IPS-18a (cell line): Measurements from ENCODE around the gene KMT2C.
"Not testable (repeated sequence)": the region's sequence is repeated elsewhere in the genome, so short reads cannot be mapped to it uniquely, and the experiment has no call there.

ENCODE experiments used
- H3K27ac ChIP-seq: one replicate; pipeline ENCODE4 v1.5.1; 2013; ENCODE audit warnings: low read length
- H3K27me3 ChIP-seq: one replicate; pipeline ENCODE4 v1.6.1; 2013; ENCODE audit warnings: mild to moderate bottlenecking, low read length; ENCODE audit not compliant: control insufficient read depth, insufficient read depth
- H3K36me3 ChIP-seq: one replicate; pipeline ENCODE4 v1.6.1; 2013; ENCODE audit warnings: low read depth, low read length; ENCODE audit not compliant: control insufficient read depth
- H3K4me1 ChIP-seq: one replicate; pipeline ENCODE4 v1.6.1; 2013; ENCODE audit warnings: low read depth, low read length; ENCODE audit not compliant: control insufficient read depth
- H3K4me3 ChIP-seq: one replicate; pipeline ENCODE4 v1.5.1; 2013; ENCODE audit warnings: low read length
- H3K9ac ChIP-seq: one replicate; pipeline ENCODE4 v1.6.1; 2013; ENCODE audit warnings: mild to moderate bottlenecking, low read length, moderate library complexity
- H3K9me3 ChIP-seq: one replicate; pipeline ENCODE4 v1.6.1; 2013; ENCODE audit warnings: low read depth, low read length; ENCODE audit not compliant: control insufficient read depth

Gene KMT2C

DNA sequence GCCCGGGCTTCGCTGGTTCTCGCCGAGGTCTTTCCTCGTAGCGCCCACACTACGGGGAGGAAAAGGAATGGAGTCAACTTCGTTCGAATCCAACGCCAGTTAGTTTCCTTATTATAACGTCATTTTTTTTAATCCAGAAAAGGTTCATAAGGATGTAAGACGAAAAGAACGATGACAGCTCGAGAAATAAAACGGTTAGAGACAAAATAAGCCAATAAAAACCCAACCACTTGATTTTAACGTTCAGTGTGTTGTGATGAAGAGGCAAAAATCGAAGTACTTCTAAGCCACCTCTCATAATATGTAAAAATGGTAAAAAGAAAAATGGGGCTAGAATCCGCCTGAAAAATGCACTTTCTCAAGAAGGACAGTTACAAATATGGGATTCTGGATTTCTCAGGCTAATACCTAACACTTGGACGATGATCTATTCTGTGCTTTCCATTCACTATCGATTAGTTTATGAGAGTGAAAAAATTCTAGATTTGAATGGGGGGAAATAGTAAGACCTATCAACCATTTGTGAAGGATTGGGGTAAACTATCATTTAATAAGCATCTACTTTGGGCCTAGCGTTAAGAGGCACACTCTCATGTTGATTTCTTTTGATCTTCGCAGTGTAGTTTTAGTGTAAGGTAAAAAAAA is 1.2 kb upstream of the KMT2C start:
- not testable (repeated sequence) for H3K9me3 ChIP-seq, H3K27ac ChIP-seq, H3K36me3 ChIP-seq, H3K4me1 ChIP-seq
- Histone ChIP-seq H3K9ac (peak overlapping the region; percentile 58), H3K27me3 (peaks cover 23% of the 10 kb centered on the region), H3K4me3 (peak overlapping the region; percentile 75)

GRCh38 chr7:152436111-152436930 is 518 bp upstream of the KMT2C start:
- Histone ChIP-seq H3K9me3 (no peaks in the 10 kb centered on the region), H3K27me3 (peaks cover 23% of the 10 kb centered on the region), H3K4me1 (peaks cover 12% of the 10 kb centered on the region), H3K36me3 (no peaks in the 10 kb centered on the region), H3K27ac (no peak overlapping the region), H3K9ac (peak overlapping the region; percentile 58), H3K4me3 (peak overlapping the region; percentile 75)

GRCh38 chr7:152434511-152435383 is 1.1 kb downstream of the KMT2C start:
- H3K27ac ChIP-seq, H3K9me3 ChIP-seq, H3K36me3 ChIP-seq: not testable (repeated sequence)
- Histone ChIP-seq H3K27me3 (peaks cover 23% of the 10 kb centered on the region), H3K4me1 (peaks cover 12% of the 10 kb centered on the region), H3K9ac (peak overlapping the region; percentile 33), H3K4me3 (peak overlapping the region; percentile 81)

- peaks cover 23% of the 10 kb centered on the region for H3K27me3 ChIP-seq
- peak overlapping the region; percentile 81 for H3K4me3 ChIP-seq
- H3K27ac ChIP-seq, H3K9me3 ChIP-seq, H3K36me3 ChIP-seq: not testable (repeated sequence)
- peaks cover 15% of the 10 kb centered on the region for H3K4me1 ChIP-seq
- peak overlapping the region; percentile 33 for H3K9ac ChIP-seq
Observed at GRCh38 chr7:152433721-152434490, 1.9 kb downstream of the KMT2C start.

DNA sequence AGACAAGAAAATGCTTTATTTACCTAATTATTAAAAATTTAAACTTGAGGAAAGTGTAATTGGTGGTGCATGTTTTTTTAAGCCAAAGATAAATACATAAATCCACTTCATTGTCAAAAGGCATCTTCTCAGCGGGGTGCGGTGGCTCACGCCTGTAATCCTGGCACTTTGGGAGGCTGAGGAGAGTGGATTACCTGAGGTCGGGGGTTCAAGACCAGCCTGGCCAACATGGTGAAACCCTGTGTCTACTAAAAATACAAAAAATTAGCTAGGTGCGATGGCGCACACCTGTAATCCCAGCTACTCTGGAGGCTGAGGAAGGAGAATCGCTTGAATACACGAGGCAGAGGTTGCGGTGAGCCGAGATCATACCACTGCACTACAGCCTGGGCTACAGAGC is 3.1 kb downstream of the KMT2C start:
- not testable (repeated sequence) for H3K27ac ChIP-seq, H3K9me3 ChIP-seq, H3K36me3 ChIP-seq, H3K4me3 ChIP-seq, H3K9ac ChIP-seq
- peaks cover 19% of the 10 kb centered on the region for H3K27me3 ChIP-seq
- peaks cover 21% of the 10 kb centered on the region for H3K4me1 ChIP-seq

- Histone ChIP-seq H3K4me3 (no peak overlapping the region), H3K36me3 (no peaks in the 10 kb centered on the region), H3K9ac (no peak overlapping the region), H3K9me3 (no peaks in the 10 kb centered on the region), H3K4me1 (peaks cover 24% of the 10 kb centered on the region), H3K27ac (no peak overlapping the region), H3K27me3 (peaks cover 12% of the 10 kb centered on the region)
Observed at GRCh38 chr7:152430854-152431253, 4.9 kb downstream of the KMT2C start.

- not testable (repeated sequence) for H3K4me3 ChIP-seq, H3K27ac ChIP-seq, H3K9me3 ChIP-seq, H3K36me3 ChIP-seq, H3K9ac ChIP-seq
- Histone ChIP-seq H3K27me3 (peaks cover 12% of the 10 kb centered on the region), H3K4me1 (peaks cover 24% of the 10 kb centered on the region)
Observed at GRCh38 chr7:152430118-152430517, 5.7 kb downstream of the KMT2C start.

GRCh38 chr7:152424348-152425108 is 11.3 kb downstream of the KMT2C start:
- Histone ChIP-seq H3K4me1 (peaks cover 12% of the 10 kb centered on the region), H3K36me3 (no peaks in the 10 kb centered on the region), H3K27ac (no peak overlapping the region), H3K4me3 (no peak overlapping the region), H3K9me3 (no peaks in the 10 kb centered on the region), H3K27me3 (no peaks in the 10 kb centered on the region), H3K9ac (no peak overlapping the region)

DNA sequence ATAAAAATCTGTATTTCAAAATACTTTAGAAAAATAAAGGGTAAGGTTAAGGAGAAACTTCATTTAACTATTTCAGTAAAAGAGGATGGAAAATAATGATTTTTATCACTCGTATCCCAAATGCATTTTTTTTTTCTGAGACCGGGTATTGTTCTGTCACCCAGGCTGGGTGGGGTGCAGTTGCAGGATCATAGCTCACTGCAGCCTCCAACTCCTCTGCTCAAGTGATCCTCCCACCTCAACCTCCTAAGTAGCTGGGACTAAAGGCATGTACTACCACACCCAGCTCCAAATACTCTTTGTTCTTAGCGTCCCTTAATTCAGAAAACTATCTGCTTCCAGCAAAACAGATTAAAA is 11.8 kb downstream of the KMT2C start:
- Histone ChIP-seq H3K4me1 (peaks cover 10% of the 10 kb centered on the region), H3K36me3 (no peaks in the 10 kb centered on the region), H3K9ac (no peak overlapping the region), H3K9me3 (no peaks in the 10 kb centered on the region), H3K27ac (no peak overlapping the region), H3K4me3 (no peak overlapping the region), H3K27me3 (no peaks in the 10 kb centered on the region)

GRCh38 chr7:152423171-152423570 is 12.6 kb downstream of the KMT2C start:
- H3K9me3 ChIP-seq, H3K27me3 ChIP-seq, H3K9ac ChIP-seq, H3K36me3 ChIP-seq, H3K4me3 ChIP-seq, H3K27ac ChIP-seq, H3K4me1 ChIP-seq: not testable (repeated sequence)
